Endothelial cell of umbilical vein (primary cell): ENCODE measurements around the gene CNPY1.

ENCODE experiments used
- MYC ChIP-seq: IDR thresholded peaks from one replicate; pipeline ENCODE4 v1.6.1; 2011; ENCODE audit warnings: mild to moderate bottlenecking, low read depth, low read length
- TF ChIP-seq, protein P1 (sequence below), 2 donors: IDR thresholded peaks; 1 replicate in 1 of 2; 2 replicates in 1 of 2; pipeline ENCODE4 v1.5.1; 2011; ENCODE audit warnings: low read length in 2 of 2, mild to moderate bottlenecking in 2 of 2, moderate library complexity in 2 of 2, control low read depth in 1 of 2, inconsistent platforms in 1 of 2, low read depth in 1 of 2; ENCODE audit not compliant: insufficient read depth in 1 of 2; ENCODE audit errors: extremely low read depth in 1 of 2

DNA sequence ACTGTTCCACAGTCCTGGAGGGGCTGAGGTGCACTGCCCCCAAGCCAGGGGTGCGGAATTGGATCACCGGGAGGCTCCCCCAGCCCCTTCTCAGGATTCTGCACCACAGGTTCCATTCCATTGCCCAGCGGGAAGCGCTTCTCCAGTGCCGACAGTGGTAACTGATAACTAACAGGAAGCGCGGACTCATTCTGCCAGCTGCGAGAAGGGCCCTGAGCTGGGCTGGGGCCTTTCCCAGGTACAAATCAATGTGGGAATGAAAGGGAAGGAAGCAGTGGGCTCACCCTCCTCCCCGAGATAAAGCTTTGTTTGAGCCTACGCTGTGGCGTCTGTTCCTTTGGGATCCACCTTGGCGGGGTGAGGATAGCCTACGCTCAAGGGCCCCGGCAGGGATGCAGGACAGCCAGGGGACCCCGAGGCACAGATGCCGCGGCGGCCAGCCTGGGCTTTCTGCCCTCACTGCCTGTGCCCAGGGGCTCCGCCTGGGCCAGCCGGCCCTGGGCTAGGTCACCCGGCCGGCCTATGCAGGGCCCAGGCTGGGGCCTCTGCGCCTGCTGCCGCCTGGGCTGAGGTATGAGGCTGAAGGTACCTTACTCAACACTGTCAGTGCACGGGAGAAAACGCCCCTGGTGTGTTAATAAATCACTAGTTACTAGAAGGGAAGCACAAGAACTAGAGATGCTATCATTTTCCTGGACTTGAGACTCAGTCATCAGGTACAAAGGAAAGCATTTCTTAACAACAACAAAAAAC, 49.0 kb downstream of the CNPY1 start:
- TF ChIP-seq, protein P1, sequence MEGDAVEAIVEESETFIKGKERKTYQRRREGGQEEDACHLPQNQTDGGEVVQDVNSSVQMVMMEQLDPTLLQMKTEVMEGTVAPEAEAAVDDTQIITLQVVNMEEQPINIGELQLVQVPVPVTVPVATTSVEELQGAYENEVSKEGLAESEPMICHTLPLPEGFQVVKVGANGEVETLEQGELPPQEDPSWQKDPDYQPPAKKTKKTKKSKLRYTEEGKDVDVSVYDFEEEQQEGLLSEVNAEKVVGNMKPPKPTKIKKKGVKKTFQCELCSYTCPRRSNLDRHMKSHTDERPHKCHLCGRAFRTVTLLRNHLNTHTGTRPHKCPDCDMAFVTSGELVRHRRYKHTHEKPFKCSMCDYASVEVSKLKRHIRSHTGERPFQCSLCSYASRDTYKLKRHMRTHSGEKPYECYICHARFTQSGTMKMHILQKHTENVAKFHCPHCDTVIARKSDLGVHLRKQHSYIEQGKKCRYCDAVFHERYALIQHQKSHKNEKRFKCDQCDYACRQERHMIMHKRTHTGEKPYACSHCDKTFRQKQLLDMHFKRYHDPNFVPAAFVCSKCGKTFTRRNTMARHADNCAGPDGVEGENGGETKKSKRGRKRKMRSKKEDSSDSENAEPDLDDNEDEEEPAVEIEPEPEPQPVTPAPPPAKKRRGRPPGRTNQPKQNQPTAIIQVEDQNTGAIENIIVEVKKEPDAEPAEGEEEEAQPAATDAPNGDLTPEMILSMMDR (IDR thresholded peaks at IDR 0.05; ENCODE audit: extremely low read depth in 1 of 2, insufficient read depth in 1 of 2, low read depth in 1 of 2, low read length in 2 of 2) = no peak
- no peak for TF ChIP-seq MYC
